ENCODE data around the gene LCN2.
A peak's percentile ranks its signal among the peaks of the same experiment; 100 is the strongest.

The LCN2 gene

GRCh38 chr9:128115187-128116103 lies 33.8 kb upstream of the LCN2 start:
- DNase-seq = no peak

GRCh38 chr9:128116104-128117083 lies 32.9 kb upstream of the LCN2 start:
- no peak for DNase-seq

- peak; percentile 93 for DNase-seq
Observed at GRCh38 chr9:128117613-128118471, 31.4 kb upstream of the LCN2 start.

- DNase-seq = no peak
Observed at GRCh38 chr9:128118472-128118857, 30.8 kb upstream of the LCN2 start.

DNA sequence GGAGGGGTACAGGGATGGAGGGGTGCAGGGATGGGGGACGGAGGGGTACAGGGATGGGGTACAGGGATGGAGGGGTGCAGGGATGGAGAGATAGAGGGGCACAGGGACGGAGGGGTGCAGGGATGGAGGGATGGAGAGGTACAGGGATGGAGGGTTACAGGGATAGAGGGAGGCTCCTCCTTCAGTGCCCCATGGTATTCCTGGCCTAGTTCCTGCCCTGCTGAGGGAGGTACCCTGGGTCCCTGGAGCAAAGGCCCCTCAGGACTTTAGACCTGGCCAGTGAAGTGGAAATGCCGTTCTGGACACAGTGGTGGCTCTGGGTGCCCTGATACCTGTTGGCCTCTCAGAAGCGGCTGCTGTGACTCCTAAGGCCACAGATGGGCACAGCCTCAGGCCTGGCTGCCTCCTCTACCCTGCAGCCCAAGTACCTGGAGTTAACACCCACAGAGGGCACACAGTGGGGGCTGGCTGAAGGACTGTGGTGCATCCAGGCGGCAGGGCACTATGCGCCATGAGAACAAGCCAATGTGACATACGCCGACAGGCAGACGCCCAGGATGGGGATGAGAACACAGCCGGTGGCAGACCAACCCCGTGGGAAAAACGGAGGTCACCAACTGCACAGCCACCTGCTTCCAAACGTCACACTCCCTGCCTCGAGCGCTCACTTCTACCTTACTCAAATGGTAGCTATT lies 30.1 kb upstream of the LCN2 start:
- DNase-seq = no peak

GRCh38 chr9:128120061-128120740 lies 29.1 kb upstream of the LCN2 start:
- no peak for DNase-seq

- DNase-seq = no peak
Observed at GRCh38 chr9:128120741-128121465, 28.4 kb upstream of the LCN2 start.

DNA sequence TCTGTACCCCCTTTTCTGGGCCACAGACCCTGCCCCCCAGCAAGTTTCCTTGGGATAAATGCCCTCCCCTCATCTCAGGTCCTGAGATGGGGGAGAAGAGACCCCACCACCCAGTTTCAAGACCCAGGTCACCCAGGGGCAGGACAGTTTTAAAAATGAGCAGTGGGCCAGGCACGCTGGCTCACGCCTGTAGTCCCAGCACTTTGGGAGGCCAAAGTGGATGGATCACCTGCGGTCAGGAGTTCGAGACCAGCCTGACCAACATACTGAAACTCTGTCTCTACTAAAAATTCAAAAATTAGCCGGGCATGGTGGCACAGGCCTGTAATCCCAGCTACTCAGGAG lies 27.8 kb upstream of the LCN2 start:
- no peak for DNase-seq

DNA sequence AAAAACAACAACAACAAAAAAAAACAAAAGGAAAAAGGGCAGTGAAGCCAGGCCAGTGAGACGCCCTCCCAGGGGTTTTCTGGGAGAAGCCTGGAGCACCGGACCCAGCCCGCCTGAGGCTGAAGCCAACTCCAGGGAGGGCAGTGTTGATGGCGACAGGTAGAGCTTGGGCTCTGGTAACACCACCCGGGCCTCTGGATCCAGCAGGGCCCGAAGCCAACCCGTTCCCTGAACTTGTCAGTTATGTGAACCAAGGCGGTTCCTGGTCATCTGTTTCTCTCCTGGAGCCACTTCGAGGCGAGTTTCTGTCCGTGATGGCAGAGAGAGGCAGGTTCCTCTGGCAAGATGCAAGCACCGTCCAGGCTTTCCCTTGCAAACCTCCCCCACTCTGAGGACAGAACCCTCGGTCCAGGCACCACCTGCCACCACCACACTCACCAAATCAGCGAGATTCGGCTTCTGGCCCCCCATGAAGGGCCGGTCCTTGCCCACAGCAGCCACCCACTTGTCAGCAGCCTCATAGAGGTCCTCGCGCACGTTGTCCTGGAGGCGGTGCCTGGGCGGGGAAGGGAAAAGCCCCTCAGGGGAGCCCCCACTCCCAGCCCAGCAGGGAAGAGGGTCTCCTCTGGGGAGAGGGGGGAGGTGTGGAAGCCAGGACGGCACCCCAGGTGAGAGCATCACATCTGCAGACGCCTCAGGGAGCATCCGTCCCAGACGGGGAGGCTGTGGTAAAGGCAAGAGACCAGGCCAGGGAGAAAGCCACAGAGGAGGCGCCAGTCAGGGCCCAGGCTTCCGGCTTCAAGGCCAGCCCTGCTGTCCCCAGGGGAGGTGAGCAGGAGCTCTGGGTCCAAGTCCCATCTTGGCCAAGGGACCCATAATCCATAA lies 27.1 kb upstream of the LCN2 start:
- DNase-seq = no peak

DNA sequence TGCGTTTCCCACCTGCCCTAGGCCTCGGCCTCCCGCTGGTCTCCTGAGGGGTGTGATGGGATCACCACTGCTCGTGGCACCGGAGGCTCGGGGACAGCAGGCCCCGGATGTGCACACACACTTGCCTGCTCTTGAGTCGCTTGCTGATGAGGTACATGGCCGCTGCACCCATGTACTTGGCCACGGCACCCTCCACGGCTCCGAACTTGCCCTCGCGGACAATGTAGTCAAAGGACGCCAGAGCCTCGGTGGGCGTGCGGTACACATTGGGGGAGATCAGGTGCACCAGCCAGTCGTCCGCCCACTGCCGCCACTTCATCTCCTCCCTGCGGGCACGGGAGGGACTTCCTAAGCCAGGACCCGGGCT lies 26.5 kb upstream of the LCN2 start:
- DNase-seq = no peak

DNA sequence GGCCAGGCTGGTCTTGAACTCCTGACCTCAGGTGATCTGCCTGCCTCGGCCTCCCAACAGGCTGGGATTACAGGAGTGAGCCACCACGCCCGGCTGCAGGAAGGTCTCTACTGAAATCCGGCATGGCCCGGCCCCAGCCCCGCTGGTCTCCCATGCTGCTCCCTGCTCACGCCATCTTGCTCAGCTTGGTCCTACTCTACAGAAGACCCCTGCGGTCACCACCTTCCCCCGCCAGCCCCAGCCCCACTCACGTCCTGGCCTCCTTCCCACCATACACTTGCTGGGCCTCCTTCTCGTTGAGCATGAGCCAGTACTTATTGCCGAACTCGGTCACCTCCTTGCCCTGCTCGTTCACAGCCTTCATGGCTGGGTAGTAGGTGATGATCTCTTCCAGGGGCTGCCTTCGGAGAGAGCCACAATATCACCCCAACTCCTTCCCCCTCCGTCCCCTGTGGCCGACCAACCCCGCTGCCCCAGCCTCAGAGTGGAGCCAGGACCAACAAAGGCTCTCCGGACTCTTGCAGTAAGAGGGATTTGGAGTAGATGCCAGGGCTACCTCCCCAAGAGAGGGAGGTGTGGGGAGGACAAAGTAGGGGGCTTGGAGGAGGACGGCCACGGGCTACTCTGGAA lies 25.7 kb upstream of the LCN2 start:
- DNase-seq = no peak

- no peak for DNase-seq
Observed at GRCh38 chr9:128124451-128124850, 24.8 kb upstream of the LCN2 start.

- no peak for DNase-seq
Observed at GRCh38 chr9:128124873-128125579, 24.2 kb upstream of the LCN2 start.

- no peak for DNase-seq
Observed at GRCh38 chr9:128125580-128126354, 23.5 kb upstream of the LCN2 start.

- DNase-seq = peak; percentile 43
Observed at GRCh38 chr9:128127568-128127989, 21.7 kb upstream of the LCN2 start, which contains the start of gene PTGES2. TSS of gene PTGES2 (minus strand) at chr9:128127729. CDS start at chr9:128127717, 12 bp downstream.

DNA sequence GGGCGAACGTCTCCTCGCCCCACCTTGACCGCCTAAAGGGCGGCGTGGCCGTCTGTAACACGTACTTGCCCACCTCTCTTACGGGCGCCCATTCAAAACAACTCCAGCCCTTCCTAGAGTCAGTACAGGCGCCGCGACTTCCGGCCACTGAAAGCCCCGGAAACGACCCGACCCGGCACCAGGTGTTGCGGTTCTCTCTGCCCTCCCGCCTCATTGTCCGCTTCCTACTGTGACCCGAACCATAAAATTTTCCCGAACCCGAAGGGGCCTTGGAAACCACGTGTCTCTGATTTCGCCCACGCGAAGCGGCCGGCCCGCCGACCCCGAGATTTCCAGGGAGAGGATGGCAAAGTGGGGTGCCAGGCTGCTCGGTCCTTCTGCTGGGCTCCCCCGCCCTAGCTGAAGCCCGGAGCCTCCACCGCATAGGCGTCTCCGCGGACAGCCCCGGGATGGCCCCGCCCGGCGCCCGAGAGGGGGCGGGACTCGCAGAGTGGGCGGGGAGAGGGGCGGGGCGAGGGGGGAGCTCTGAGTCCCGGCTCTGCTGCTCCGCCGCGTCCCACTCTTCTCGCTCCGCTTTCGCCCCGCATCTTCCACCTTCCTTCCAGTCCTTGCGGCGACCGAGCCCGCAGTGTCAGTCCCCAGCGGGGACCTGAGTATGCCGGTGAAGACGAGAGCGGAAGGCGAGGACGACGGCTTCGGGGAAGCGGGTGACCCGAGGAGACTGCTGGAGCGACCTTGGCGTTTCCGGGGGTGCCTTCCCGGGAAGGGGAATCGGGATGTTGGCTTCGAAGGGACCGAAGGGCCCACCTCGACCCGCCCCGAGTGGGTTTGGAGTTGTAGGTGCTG lies 21.0 kb upstream of the LCN2 start:
- DNase-seq = peak; percentile 68

Measured in KG1 (cell line).